Panc1 (cell line): ENCODE data around the gene GKN1. TPM values are rescaled to one million over a fixed set of nuclear protein-coding genes. Genes with fewer than 3 reads are reported as not detected.

Experiments
- ATAC-seq: fragments of 200-7000 bp; cut with Tn5 transposase; 2 replicates; pipeline ENCODE4 v1.9.1; 2020; ENCODE audit warnings: mild to moderate bottlenecking, moderate library complexity
- BruUV-seq: library from RNA; stranded (reverse); fragments of 400-500 nt; replicated peaks from 2 replicates; lab custom pipeline; 2021; lab: Mats Ljungman, UMichigan
- CTCF ChIA-PET: fragments of 300-600 bp; sonication (Branson Sonifier 250); formaldehyde crosslinking; loops from one replicate; lab custom pipeline; 2022; ENCODE audit warnings: antibody characterized with exemption; lab: Charles Lee
- POLR2A ChIA-PET: fragments of 300-600 bp; sonication (Branson Sonifier 250); formaldehyde crosslinking; loops from one replicate; lab custom pipeline; 2022; ENCODE audit warnings: antibody characterized with exemption; lab: Charles Lee
- DNase-seq: peaks from one replicate; pipeline ENCODE4 v3.0.0-alpha.2; 2010; ENCODE audit warnings: low read depth, low spot score
- H3K27ac ChIP-seq: 2 replicates; pipeline ENCODE4 v1.5.1; 2011; ENCODE audit warnings: mild to moderate bottlenecking, low read length, inconsistent platforms
- H3K27me3 ChIP-seq: fragments of 200-500 bp; sonication (Bioruptor generic); 2 replicates; pipeline ENCODE4 v1.6.0; 2014; ENCODE audit warnings: low read length, inconsistent platforms; ENCODE audit not compliant: control insufficient read depth, insufficient read depth
- H3K36me3 ChIP-seq: fragments of 200-500 bp; sonication (Bioruptor generic); 2 replicates; pipeline ENCODE4 v1.5.1; 2014; ENCODE audit warnings: inconsistent platforms, mild to moderate bottlenecking, low read length, moderate library complexity; ENCODE audit not compliant: control insufficient read depth, insufficient read depth
- H3K4me1 ChIP-seq: 2 replicates; pipeline ENCODE4 v1.5.1; 2011; ENCODE audit warnings: inconsistent platforms, mild to moderate bottlenecking, low read length, moderate library complexity; ENCODE audit not compliant: control insufficient read depth, insufficient read depth
- H3K4me3 ChIP-seq, 2 experiments: 2 replicates each; pipeline ENCODE4 v1.5.1; 2011 to 2012; ENCODE audit warnings: low read depth in 2 of 2, low read length in 2 of 2, mild to moderate bottlenecking in 2 of 2, inconsistent platforms in 1 of 2, moderate library complexity in 1 of 2
- H3K9me3 ChIP-seq: fragments of 200-500 bp; sonication (Bioruptor generic); 2 replicates; pipeline ENCODE4 v1.5.1; 2014; ENCODE audit warnings: low read depth, mild to moderate bottlenecking, inconsistent platforms, low read length, moderate library complexity; ENCODE audit not compliant: control insufficient read depth, insufficient read depth
- POLR2AphosphoS5 ChIP-seq: IDR thresholded peaks from 2 replicates; pipeline ENCODE4 v1.6.1; 2012; ENCODE audit warnings: mild to moderate bottlenecking, low read depth, low read length, moderate library complexity
- SIN3A ChIP-seq: IDR thresholded peaks from 2 replicates; pipeline ENCODE4 v1.6.1; 2012; ENCODE audit warnings: low read depth, mild to moderate bottlenecking, low read length, moderate library complexity, borderline replicate concordance; ENCODE audit not compliant: insufficient read depth
- TCF7L2 ChIP-seq: IDR thresholded peaks from 2 replicates; pipeline ENCODE4 v1.6.1; 2011; ENCODE audit warnings: mild to moderate bottlenecking, low read depth, low read length, inconsistent platforms
- in situ Hi-C: cut with HindIII; loops from 2 replicates; pipeline ENCODE4 v1.10.0; 2016; ENCODE audit warnings: low sequenced_read_pairs, low pct_unique_long_range_greater_than_20kb
- intact Hi-C: fragments of 100-400 bp; cut with micrococcal nuclease; formaldehyde crosslinking; loops from one replicate; pipeline ENCODE4 v1.10.0; 2022; ENCODE audit not compliant: unreplicated experiment
- total RNA-seq: library from RNA; stranded (reverse); gene quantifications from one replicate; pipeline ENCODE4 v1.2.1, GENCODE V29; 2021; ENCODE audit not compliant: unreplicated experiment
- TF ChIP-seq, protein P1 (sequence below), 2 experiments: IDR thresholded peaks; 2 replicates each; pipeline ENCODE4 v1.6.1; 2011 to 2012; ENCODE audit warnings: low read depth in 2 of 2, control low read depth in 1 of 2, low read length in 1 of 2, mild to moderate bottlenecking in 1 of 2, moderate library complexity in 1 of 2; ENCODE audit not compliant: insufficient read depth in 1 of 2
- TF ChIP-seq, protein P2 (sequence below): fragments of 450-650 bp; IDR thresholded peaks from 2 replicates; pipeline ENCODE4 v1.5.1; 2017; ENCODE audit warnings: mild to moderate bottlenecking

GKN1 gene
- total RNA-seq, 1 experiment from 2014 or later, result not detected

DNA sequence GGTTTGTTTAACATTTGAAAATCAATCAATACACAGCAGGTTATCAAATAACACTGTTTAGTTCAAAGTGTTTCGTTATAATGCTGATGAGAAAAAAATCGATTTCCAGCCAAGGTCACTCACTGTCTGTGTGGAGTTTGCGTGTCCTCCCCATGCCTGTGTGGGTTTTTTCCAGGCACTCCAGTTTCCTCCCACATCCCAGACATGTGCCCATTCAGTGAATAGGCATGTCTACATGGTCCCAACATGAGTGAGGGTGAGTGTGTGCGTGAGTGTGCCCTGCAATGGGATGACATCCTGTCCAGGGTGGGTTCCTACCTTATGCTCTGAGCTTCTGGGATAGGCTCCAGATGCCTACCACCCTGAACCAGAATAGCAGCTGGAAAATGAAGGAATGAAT, 13.1 kb upstream of the GKN1 start:
- intact Hi-C loops, result no loop called here
- Histone ChIP-seq H3K36me3 (no peaks in the 10 kb centered on the region), H3K9me3 (no peaks in the 10 kb centered on the region), H3K4me3 (no peak overlapping the region), H3K27ac (no peak overlapping the region), H3K27me3 (no peaks in the 10 kb centered on the region), H3K4me1 (no peaks in the 10 kb centered on the region)
- BruUV-seq, result no TSS peak
- in situ Hi-C loops, result no loop called here
- DNase-seq, result no peak
- CTCF ChIA-PET, result interaction anchor here (0.7 to 0.9 kb wide), 2 partner anchors 10 to 49 kb away, joined by 3 to 5 read pairs; no protein-coding TSS in a partner anchor
- ATAC-seq, result no peak
- POLR2A ChIA-PET, result interaction anchor here (0.7 kb wide), 1 partner anchor 490 kb away, joined by 5 read pairs; no protein-coding TSS in a partner anchor
- TF ChIP-seq, protein P1, sequence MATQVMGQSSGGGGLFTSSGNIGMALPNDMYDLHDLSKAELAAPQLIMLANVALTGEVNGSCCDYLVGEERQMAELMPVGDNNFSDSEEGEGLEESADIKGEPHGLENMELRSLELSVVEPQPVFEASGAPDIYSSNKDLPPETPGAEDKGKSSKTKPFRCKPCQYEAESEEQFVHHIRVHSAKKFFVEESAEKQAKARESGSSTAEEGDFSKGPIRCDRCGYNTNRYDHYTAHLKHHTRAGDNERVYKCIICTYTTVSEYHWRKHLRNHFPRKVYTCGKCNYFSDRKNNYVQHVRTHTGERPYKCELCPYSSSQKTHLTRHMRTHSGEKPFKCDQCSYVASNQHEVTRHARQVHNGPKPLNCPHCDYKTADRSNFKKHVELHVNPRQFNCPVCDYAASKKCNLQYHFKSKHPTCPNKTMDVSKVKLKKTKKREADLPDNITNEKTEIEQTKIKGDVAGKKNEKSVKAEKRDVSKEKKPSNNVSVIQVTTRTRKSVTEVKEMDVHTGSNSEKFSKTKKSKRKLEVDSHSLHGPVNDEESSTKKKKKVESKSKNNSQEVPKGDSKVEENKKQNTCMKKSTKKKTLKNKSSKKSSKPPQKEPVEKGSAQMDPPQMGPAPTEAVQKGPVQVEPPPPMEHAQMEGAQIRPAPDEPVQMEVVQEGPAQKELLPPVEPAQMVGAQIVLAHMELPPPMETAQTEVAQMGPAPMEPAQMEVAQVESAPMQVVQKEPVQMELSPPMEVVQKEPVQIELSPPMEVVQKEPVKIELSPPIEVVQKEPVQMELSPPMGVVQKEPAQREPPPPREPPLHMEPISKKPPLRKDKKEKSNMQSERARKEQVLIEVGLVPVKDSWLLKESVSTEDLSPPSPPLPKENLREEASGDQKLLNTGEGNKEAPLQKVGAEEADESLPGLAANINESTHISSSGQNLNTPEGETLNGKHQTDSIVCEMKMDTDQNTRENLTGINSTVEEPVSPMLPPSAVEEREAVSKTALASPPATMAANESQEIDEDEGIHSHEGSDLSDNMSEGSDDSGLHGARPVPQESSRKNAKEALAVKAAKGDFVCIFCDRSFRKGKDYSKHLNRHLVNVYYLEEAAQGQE (IDR thresholded peaks at IDR 0.05; ENCODE audit: insufficient read depth in 1 of 2, low read depth in 2 of 2, low read length in 1 of 2), result no peak
- TF ChIP-seq TCF7L2 (no peak), SIN3A (no peak), POLR2AphosphoS5 (no peak)
- TF ChIP-seq, protein P2, sequence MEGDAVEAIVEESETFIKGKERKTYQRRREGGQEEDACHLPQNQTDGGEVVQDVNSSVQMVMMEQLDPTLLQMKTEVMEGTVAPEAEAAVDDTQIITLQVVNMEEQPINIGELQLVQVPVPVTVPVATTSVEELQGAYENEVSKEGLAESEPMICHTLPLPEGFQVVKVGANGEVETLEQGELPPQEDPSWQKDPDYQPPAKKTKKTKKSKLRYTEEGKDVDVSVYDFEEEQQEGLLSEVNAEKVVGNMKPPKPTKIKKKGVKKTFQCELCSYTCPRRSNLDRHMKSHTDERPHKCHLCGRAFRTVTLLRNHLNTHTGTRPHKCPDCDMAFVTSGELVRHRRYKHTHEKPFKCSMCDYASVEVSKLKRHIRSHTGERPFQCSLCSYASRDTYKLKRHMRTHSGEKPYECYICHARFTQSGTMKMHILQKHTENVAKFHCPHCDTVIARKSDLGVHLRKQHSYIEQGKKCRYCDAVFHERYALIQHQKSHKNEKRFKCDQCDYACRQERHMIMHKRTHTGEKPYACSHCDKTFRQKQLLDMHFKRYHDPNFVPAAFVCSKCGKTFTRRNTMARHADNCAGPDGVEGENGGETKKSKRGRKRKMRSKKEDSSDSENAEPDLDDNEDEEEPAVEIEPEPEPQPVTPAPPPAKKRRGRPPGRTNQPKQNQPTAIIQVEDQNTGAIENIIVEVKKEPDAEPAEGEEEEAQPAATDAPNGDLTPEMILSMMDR, result no peak

DNA sequence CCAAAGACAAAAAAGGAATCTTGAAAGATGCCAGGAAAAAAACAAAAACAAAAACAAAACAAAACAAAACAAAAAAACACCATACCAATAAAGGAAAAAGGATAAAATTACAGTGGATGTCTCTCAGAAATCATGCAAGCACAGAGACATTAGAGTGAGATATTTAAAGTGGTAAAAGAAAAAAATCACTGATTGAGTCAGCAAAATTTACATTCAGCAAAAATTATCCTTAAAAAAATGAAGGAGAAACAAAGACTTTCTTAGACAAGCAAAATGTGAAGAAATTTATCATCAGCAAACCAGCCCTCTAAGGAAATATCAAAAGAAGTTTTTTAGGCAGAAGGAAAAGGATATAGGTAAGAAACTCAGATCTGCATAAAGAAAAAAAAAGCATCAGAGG, 10.2 kb upstream of the GKN1 start:
- Histone ChIP-seq H3K27ac (no peak overlapping the region), H3K27me3 (no peaks in the 10 kb centered on the region), H3K9me3 (no peaks in the 10 kb centered on the region), H3K36me3 (no peaks in the 10 kb centered on the region), H3K4me1 (no peaks in the 10 kb centered on the region), H3K4me3 (no peak overlapping the region)
- ChIA-PET CTCF (no interaction called here), POLR2A (no interaction called here)
- ATAC-seq, result no peak
- in situ Hi-C loops, result no loop called here
- no peak for DNase-seq
- intact Hi-C loops, result no loop called here
- BruUV-seq, result no TSS peak
- TF ChIP-seq POLR2AphosphoS5, result no peak
- TF ChIP-seq, protein P1 (IDR thresholded peaks at IDR 0.05; ENCODE audit: insufficient read depth in 1 of 2, low read depth in 2 of 2, low read length in 1 of 2), result no peak
- TF ChIP-seq SIN3A, result no peak
- TF ChIP-seq, protein P2, result no peak
- no peak for TF ChIP-seq TCF7L2
